CD4-positive, alpha-beta T cell treated with Interleukin-10 for 1 hour (primary cell): ENCODE results near the gene ATP13A2.
"Not testable (repeated sequence)": the region's sequence is repeated elsewhere in the genome, so short reads cannot be mapped to it uniquely, and the experiment has no call there.

ENCODE experiments used
- DNase-seq: peaks from one replicate; pipeline ENCODE4 v3.0.0-alpha.2; 2020

ATP13A2 gene

GRCh38 chr1:16978139-16978538 lies 33.6 kb downstream of the ATP13A2 start:
- DNase-seq: no peak

- no peak for DNase-seq
Observed at GRCh38 chr1:16977377-16977776, 34.4 kb downstream of the ATP13A2 start.

- DNase-seq: no peak
Observed at GRCh38 chr1:16976966-16977365, 34.8 kb downstream of the ATP13A2 start.

- no peak for DNase-seq
Observed at GRCh38 chr1:16975838-16976237, 35.9 kb downstream of the ATP13A2 start.

- DNase-seq: no peak
Observed at GRCh38 chr1:16975211-16975610, 36.5 kb downstream of the ATP13A2 start.

- DNase-seq: no peak
Observed at GRCh38 chr1:16973215-16973614, 38.5 kb downstream of the ATP13A2 start.

- DNase-seq: no peak
Observed at GRCh38 chr1:16972189-16972895, 39.4 kb downstream of the ATP13A2 start.

- no peak for DNase-seq
Observed at GRCh38 chr1:16971341-16972188, 40.2 kb downstream of the ATP13A2 start.

- DNase-seq: no peak
Observed at GRCh38 chr1:16970132-16970910, 41.4 kb downstream of the ATP13A2 start.

GRCh38 chr1:16969651-16970050 lies 42.1 kb downstream of the ATP13A2 start:
- DNase-seq: no peak

GRCh38 chr1:16969057-16969611 lies 42.6 kb downstream of the ATP13A2 start:
- DNase-seq: no peak

- DNase-seq: no peak
Observed at GRCh38 chr1:16968372-16968771, 43.4 kb downstream of the ATP13A2 start.

GRCh38 chr1:16967962-16968361 lies 43.8 kb downstream of the ATP13A2 start:
- no peak for DNase-seq

- no peak for DNase-seq
Observed at GRCh38 chr1:16967095-16967575, 44.6 kb downstream of the ATP13A2 start.

- DNase-seq: no peak
Observed at GRCh38 chr1:16966282-16966681, 45.4 kb downstream of the ATP13A2 start.

- DNase-seq: no peak
Observed at GRCh38 chr1:16965486-16966067, 46.2 kb downstream of the ATP13A2 start.

- not testable (repeated sequence) for DNase-seq
Observed at GRCh38 chr1:16964169-16964568, 47.6 kb downstream of the ATP13A2 start.

GRCh38 chr1:16961297-16962133 lies 50.2 kb downstream of the ATP13A2 start:
- DNase-seq: no peak

- peak; percentile 80 for DNase-seq
Observed at GRCh38 chr1:16960560-16961296, 51.0 kb downstream of the ATP13A2 start.

- no peak for DNase-seq
Observed at GRCh38 chr1:16958475-16958874, 53.3 kb downstream of the ATP13A2 start.

GRCh38 chr1:16957731-16958130 lies 54.0 kb downstream of the ATP13A2 start:
- no peak for DNase-seq
